HepG2 (cell line): Measurements from ENCODE around the gene CC2D1A. TPM values are rescaled to one million over a fixed set of nuclear protein-coding genes. Genes with fewer than 3 reads are reported as not detected.

Experiments used
- ELF1 ChIP-seq: sonication (generic); formaldehyde crosslinking; IDR thresholded peaks from 2 replicates; pipeline ENCODE4 v1.4.0; 2020; ENCODE audit warnings: missing genetic modification reagents
- HMGXB3 ChIP-seq: sonication (generic); formaldehyde crosslinking; IDR thresholded peaks from 2 replicates; pipeline ENCODE4 v1.4.0; 2020; ENCODE audit warnings: missing genetic modification reagents, borderline replicate concordance
- MAFK ChIP-seq, 2 experiments: IDR thresholded peaks in 1 of 2; conservative IDR thresholded peaks in 1 of 2; 2 replicates each; pipeline ENCODE4 v1.6.1; 2011; ENCODE audit warnings: improper control_type of control experiment in 2 of 2, low read length in 2 of 2
- NFYC ChIP-seq: IDR thresholded peaks from 2 replicates; pipeline ENCODE4 v1.6.1; 2016; ENCODE audit warnings: missing genetic modification reagents, missing compliant biosample characterization
- PRDM15 ChIP-seq: sonication (generic); formaldehyde crosslinking; IDR thresholded peaks from 2 replicates; pipeline ENCODE4 v1.4.0; 2020; ENCODE audit warnings: missing genetic modification reagents
- RELA ChIP-seq: sonication (generic); formaldehyde crosslinking; IDR thresholded peaks from 2 replicates; pipeline ENCODE4 v1.4.0; 2020; ENCODE audit warnings: missing genetic modification reagents
- RFXANK ChIP-seq: IDR thresholded peaks from 2 replicates; pipeline ENCODE4 v1.6.1; 2016
- SNAI1 ChIP-seq: sonication (generic); formaldehyde crosslinking; IDR thresholded peaks from 2 replicates; pipeline ENCODE4 v1.5.0; 2020; ENCODE audit warnings: mild to moderate bottlenecking, missing genetic modification reagents, borderline replicate concordance
- SOX6 ChIP-seq, 2 experiments: fragments of 450-650 bp in 1 of 2; sonication (generic) in 1 of 2; formaldehyde crosslinking in 1 of 2; IDR thresholded peaks; 2 replicates each; pipeline versions ENCODE4 v1.4.0 to v1.6.1; 2017 to 2020; ENCODE audit warnings: antibody characterized with exemption in 1 of 2, mild to moderate bottlenecking in 1 of 2, missing genetic modification reagents in 1 of 2
- THAP11 ChIP-seq: IDR thresholded peaks from 2 replicates; pipeline ENCODE4 v1.6.1; 2016; ENCODE audit warnings: missing biosample characterization, missing genetic modification reagents
- THAP9 ChIP-seq: sonication (generic); formaldehyde crosslinking; IDR thresholded peaks from 2 replicates; pipeline ENCODE4; 2020; ENCODE audit warnings: missing genetic modification reagents, mild to moderate bottlenecking, borderline replicate concordance
- XRCC5 ChIP-seq: fragments of 200-400 bp; formaldehyde crosslinking; optimal IDR thresholded peaks from 2 replicates; pipeline ENCODE3; 2017; ENCODE audit warnings: mild to moderate bottlenecking, low read length
- ZBTB21 ChIP-seq: sonication (generic); formaldehyde crosslinking; IDR thresholded peaks from 2 replicates; pipeline ENCODE4 v1.4.0; 2020; ENCODE audit warnings: missing genetic modification reagents
- ZBTB4 ChIP-seq: sonication (generic); formaldehyde crosslinking; IDR thresholded peaks from 2 replicates; pipeline ENCODE4 v1.4.0; 2020; ENCODE audit warnings: missing genetic modification reagents, mild to moderate bottlenecking, borderline replicate concordance
- polyA plus RNA-seq, 8 experiments: library from polyadenylated mRNA; depleted of rRNA in 3 of 8; stranded (reverse) in 7 of 8; unstranded in 1 of 8; fragments of >200 nt; fragmentation: Illumina TruSeq in 4 of 8; extraction: Trizol in 4 of 8; gene quantifications; 2 replicates each; pipeline versions ENCODE4 v1.2.1 to v1.2.3, GENCODE V29; 2011 to 2016; ENCODE audit warnings: low read depth in 4 of 8, missing spikeins in 1 of 8, mixed read lengths in 1 of 8; ENCODE audit not compliant: insufficient read depth in 1 of 8
- total RNA-seq, 5 experiments: library from RNA; depleted of rRNA; stranded (reverse); fragments of >200 nt; fragmentation: Illumina TruSeq; extraction: Trizol; gene quantifications; 2 replicates each; pipeline ENCODE4 v1.2.3, GENCODE V29; 2016; ENCODE audit warnings: low read depth in 1 of 5

CC2D1A gene
- total and polyA plus RNA-seq, 2 of the 13 experiments (the other 11 are each of a cell fraction or from before 2014, with no cell fraction given), result 9.7 to 11.5 TPM

- no peak for TF ChIP-seq ZBTB4 (CRISPR knock-in tag)
- no peak for TF ChIP-seq XRCC5
- TF ChIP-seq RFXANK (CRISPR knock-in tag), result no peak
- TF ChIP-seq NFYC (CRISPR knock-in tag), result peak; percentile 98
- TF ChIP-seq MAFK (conservative IDR thresholded peaks at IDR 0.05 in 1 of 2, IDR thresholded peaks at IDR 0.05 in 1 of 2; ENCODE audit: low read length in 2 of 2), result no peak
- TF ChIP-seq HMGXB3 (CRISPR knock-in tag), result peak; percentile 61; the same call in 1 of the 2 replicates
- peak; percentile 81 for TF ChIP-seq ELF1 (CRISPR knock-in tag)
- TF ChIP-seq RELA, result no peak
- peak; percentile 72 for TF ChIP-seq THAP11 (CRISPR knock-in tag)
- no peak for TF ChIP-seq ZBTB21 (CRISPR knock-in tag)
- no peak for TF ChIP-seq SNAI1 (CRISPR knock-in tag)
- TF ChIP-seq PRDM15 (CRISPR knock-in tag), result no peak
- TF ChIP-seq SOX6 (IDR thresholded peaks at IDR 0.05), result no peak
- 0 out of 2 replicates have a peak, but pooled peaks have one; percentile 20 for TF ChIP-seq SOX6 (CRISPR knock-in tag; IDR thresholded peaks at IDR 0.05)
- TF ChIP-seq THAP9 (CRISPR knock-in tag), result no peak; the same call in 1 of the 2 replicates
Observed at GRCh38 chr19:13952154-13952930, 46.3 kb downstream of the CC2D1A start, which contains the start of gene DCAF15 (continued).
